A673 (cell line): ENCODE results near the gene DESI2. TPM values are rescaled to one million over a fixed set of nuclear protein-coding genes. Genes with fewer than 3 reads are reported as not detected.

Source experiments
- BruUV-seq: library from RNA; stranded (reverse); fragments of 400-500 nt; replicated peaks from 2 replicates; lab custom pipeline; 2021; lab: Mats Ljungman, UMichigan
- CTCF ChIA-PET: fragments of 300-600 bp; sonication (Branson Sonifier 250); formaldehyde crosslinking; loops from one replicate; lab custom pipeline; 2022; ENCODE audit warnings: antibody characterized with exemption; lab: Charles Lee
- POLR2A ChIA-PET: fragments of 300-600 bp; sonication (Branson Sonifier 250); formaldehyde crosslinking; loops from one replicate; lab custom pipeline; 2022; ENCODE audit warnings: antibody characterized with exemption; ENCODE audit not compliant: low non-redundant PET; lab: Charles Lee
- DNase-seq: peaks from one replicate; pipeline ENCODE4 v3.0.0-alpha.2; 2015; ENCODE audit warnings: low spot score
- H3K27ac ChIP-seq: fragments of 200-600 bp; sonication (generic); 2 replicates; pipeline ENCODE4 v1.5.1; 2016; ENCODE audit warnings: mixed run types, low read depth, mild to moderate bottlenecking, mixed read lengths, antibody characterized with exemption, low read length; ENCODE audit not compliant: poor library complexity, severe bottlenecking
- H3K27me3 ChIP-seq: fragments of 200-600 bp; sonication (generic); replicated peaks from 2 replicates; pipeline ENCODE4 v1.6.1; 2017; ENCODE audit warnings: mixed run types, low read depth, mild to moderate bottlenecking, mixed read lengths, antibody characterized with exemption, low read length; ENCODE audit not compliant: insufficient read depth, poor library complexity
- H3K36me3 ChIP-seq: fragments of 200-600 bp; sonication (generic); 2 replicates; pipeline ENCODE4 v1.6.1; 2016; ENCODE audit warnings: mixed run types, mild to moderate bottlenecking, mixed read lengths, antibody characterized with exemption, low read length; ENCODE audit not compliant: insufficient read depth, poor library complexity, severe bottlenecking
- H3K4me1 ChIP-seq: fragments of 200-600 bp; sonication (generic); 2 replicates; pipeline ENCODE4 v1.6.1; 2017; ENCODE audit warnings: mixed run types, mild to moderate bottlenecking, mixed read lengths, antibody characterized with exemption, low read length; ENCODE audit not compliant: insufficient read depth, poor library complexity, severe bottlenecking
- H3K4me3 ChIP-seq: fragments of 200-600 bp; sonication (generic); 2 replicates; pipeline ENCODE4 v1.5.1; 2016; ENCODE audit warnings: low read depth, mixed run types, mild to moderate bottlenecking, mixed read lengths, low read length; ENCODE audit not compliant: poor library complexity, severe bottlenecking
- H3K9me3 ChIP-seq: fragments of 200-600 bp; sonication (generic); 2 replicates; pipeline ENCODE4 v1.6.1; 2016; ENCODE audit warnings: mixed run types, low read depth, mild to moderate bottlenecking, mixed read lengths, antibody characterized with exemption, low read length; ENCODE audit not compliant: poor library complexity, severe bottlenecking
- EZH2 ChIP-seq: fragments of 200-600 bp; sonication (generic); IDR thresholded peaks from 2 replicates; pipeline ENCODE4 v1.6.1; 2017; ENCODE audit warnings: borderline replicate concordance, low read depth, mild to moderate bottlenecking, mixed read lengths, antibody characterized with exemption, low read length; ENCODE audit not compliant: poor library complexity, severe bottlenecking
- intact Hi-C: fragments of 100-400 bp; cut with micrococcal nuclease; formaldehyde crosslinking; loops from one replicate; pipeline ENCODE4 v1.10.0; 2022; ENCODE audit not compliant: unreplicated experiment
- total RNA-seq: library from RNA; stranded (reverse); gene quantifications from 2 replicates; pipeline ENCODE4 v1.2.3, GENCODE V29; 2021
- TF ChIP-seq, protein P1 (sequence below): fragments of 300-800, 200-600 bp; sonication (generic); conservative IDR thresholded peaks from 2 replicates; pipeline ENCODE4 v1.5.1; 2017; ENCODE audit warnings: low read depth, mild to moderate bottlenecking, antibody characterized with exemption, low read length, moderate library complexity, mixed read lengths

The DESI2 gene
- total RNA-seq, 1 experiment from 2014 or later: 47.7 TPM

GRCh38 chr1:244634546-244634945, 18.4 kb upstream of the DESI2 start:
- CTCF ChIA-PET: no interaction called here
- H3K4me3 ChIP-seq: no peak overlapping the region
- no TSS peak for BruUV-seq

GRCh38 chr1:244636488-244637259, 16.3 kb upstream of the DESI2 start:
- intact Hi-C loops: no loop called here
- no peak for DNase-seq
- no peak overlapping the region for H3K4me3 ChIP-seq
- H3K27ac ChIP-seq: no peak overlapping the region
- BruUV-seq: no TSS peak
- no peaks in the 10 kb centered on the region for H3K4me1 ChIP-seq
- CTCF ChIA-PET: no interaction called here
- POLR2A ChIA-PET: no interaction called here
- H3K27me3 ChIP-seq: peaks cover 31% of the 10 kb centered on the region
- TF ChIP-seq, protein P1, sequence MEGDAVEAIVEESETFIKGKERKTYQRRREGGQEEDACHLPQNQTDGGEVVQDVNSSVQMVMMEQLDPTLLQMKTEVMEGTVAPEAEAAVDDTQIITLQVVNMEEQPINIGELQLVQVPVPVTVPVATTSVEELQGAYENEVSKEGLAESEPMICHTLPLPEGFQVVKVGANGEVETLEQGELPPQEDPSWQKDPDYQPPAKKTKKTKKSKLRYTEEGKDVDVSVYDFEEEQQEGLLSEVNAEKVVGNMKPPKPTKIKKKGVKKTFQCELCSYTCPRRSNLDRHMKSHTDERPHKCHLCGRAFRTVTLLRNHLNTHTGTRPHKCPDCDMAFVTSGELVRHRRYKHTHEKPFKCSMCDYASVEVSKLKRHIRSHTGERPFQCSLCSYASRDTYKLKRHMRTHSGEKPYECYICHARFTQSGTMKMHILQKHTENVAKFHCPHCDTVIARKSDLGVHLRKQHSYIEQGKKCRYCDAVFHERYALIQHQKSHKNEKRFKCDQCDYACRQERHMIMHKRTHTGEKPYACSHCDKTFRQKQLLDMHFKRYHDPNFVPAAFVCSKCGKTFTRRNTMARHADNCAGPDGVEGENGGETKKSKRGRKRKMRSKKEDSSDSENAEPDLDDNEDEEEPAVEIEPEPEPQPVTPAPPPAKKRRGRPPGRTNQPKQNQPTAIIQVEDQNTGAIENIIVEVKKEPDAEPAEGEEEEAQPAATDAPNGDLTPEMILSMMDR: no peak
- no peak for TF ChIP-seq EZH2
- H3K9me3 ChIP-seq: no peaks in the 10 kb centered on the region
- no peaks in the 10 kb centered on the region for H3K36me3 ChIP-seq

More at GRCh38 chr1:244634546-244634945, 18.4 kb upstream of the DESI2 start:
- H3K4me1 ChIP-seq: no peaks in the 10 kb centered on the region
- no peak overlapping the region for H3K27ac ChIP-seq
- H3K36me3 ChIP-seq: no peaks in the 10 kb centered on the region
- H3K27me3 ChIP-seq: peaks cover 16% of the 10 kb centered on the region
- TF ChIP-seq, protein P1: no peak
- TF ChIP-seq EZH2: no peak
- intact Hi-C loops: no loop called here
- no peaks in the 10 kb centered on the region for H3K9me3 ChIP-seq
- POLR2A ChIA-PET: no interaction called here
- no peak for DNase-seq

DNA sequence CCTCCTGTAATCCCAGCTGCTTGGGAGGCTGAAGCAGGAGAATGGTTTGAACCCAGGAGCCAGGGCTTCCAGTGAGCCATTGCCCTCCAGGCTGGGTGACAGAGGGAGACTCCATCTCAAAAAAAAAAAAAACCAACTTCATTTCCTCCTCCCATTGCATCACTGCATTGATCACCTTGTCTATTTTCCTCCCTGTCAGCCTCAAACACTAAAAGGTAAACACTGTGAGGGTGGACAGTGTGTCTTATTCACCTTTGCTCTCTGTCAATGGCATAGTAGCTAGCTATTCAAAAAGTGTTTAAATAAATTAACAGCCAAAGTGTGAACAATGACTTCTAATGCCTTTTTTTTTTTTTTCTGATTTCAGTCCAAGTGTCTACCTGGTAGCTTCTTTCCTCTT, 13.4 kb upstream of the DESI2 start:
- BruUV-seq: no TSS peak
- ChIA-PET POLR2A (no interaction called here), CTCF (interaction anchor here (0.7 kb wide), 1 partner anchor 141 kb away, joined by 4 read pairs; no protein-coding TSS in a partner anchor)
- no peak for DNase-seq
- Histone ChIP-seq H3K9me3 (no peaks in the 10 kb centered on the region), H3K36me3 (no peaks in the 10 kb centered on the region), H3K27me3 (peaks cover 26% of the 10 kb centered on the region), H3K4me3 (no peak overlapping the region), H3K4me1 (no peaks in the 10 kb centered on the region), H3K27ac (no peak overlapping the region)
- intact Hi-C loops: no loop called here
- no peak for TF ChIP-seq EZH2
- TF ChIP-seq, protein P1: no peak
